GM19035 (cell line): ENCODE results near the gene ADCY1.
"Not testable (repeated sequence)": the region's sequence is repeated elsewhere in the genome, so short reads cannot be mapped to it uniquely, and the experiment has no call there.

ENCODE experiments used
- ATAC-seq: cut with Tn5 transposase; IDR thresholded peaks from one replicate; pipeline ENCODE4 v1.9.1; 2021; ENCODE audit not compliant: unreplicated experiment

The ADCY1 gene

GRCh38 chr7:45708046-45708950, 134.1 kb downstream of the ADCY1 start:
- no peak for ATAC-seq

DNA sequence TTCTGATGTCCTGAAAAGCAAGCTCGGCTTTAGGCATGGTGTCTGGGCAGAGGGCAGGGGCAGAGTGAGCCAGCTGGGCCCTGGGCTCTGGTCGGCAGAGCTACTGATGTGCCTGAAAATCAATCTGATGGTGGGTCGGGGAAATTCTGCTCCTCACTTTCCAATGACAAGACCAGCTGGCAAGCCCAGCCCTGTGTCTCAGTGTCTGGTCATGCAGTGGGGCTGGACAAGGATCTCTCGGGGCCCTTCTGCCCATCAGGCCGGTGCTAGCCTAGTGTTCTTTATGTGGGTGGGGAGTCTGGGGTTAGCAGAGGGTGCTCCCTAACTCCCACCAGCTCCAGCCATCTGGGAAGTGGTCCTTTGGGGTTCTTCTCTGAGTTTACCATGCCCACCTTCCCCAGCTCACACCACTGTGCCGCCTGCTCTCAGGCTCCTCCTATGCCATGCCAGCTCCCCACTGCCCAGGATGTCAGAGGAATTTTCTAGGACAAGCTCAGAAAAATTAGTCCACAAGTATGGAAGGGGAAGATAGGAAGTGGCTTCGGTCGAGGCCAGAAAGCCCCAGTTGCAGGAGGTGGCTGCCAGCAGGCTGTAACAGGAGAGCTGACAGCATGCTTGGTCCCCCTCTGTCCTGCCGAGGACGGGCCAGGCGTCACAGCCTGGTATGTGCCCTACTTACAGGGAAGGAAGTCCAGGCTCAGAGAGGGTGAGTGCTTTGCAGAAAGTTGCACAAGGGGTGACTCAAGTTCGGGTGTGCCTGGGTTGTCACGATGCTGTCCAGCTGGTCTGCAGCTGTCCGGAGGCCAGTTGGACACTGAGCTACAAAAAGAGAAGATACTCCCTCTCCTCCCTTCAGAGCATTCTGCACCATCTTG, 135.2 kb downstream of the ADCY1 start:
- no peak for ATAC-seq

GRCh38 chr7:45710271-45711160, 136.3 kb downstream of the ADCY1 start:
- ATAC-seq, result no peak

DNA sequence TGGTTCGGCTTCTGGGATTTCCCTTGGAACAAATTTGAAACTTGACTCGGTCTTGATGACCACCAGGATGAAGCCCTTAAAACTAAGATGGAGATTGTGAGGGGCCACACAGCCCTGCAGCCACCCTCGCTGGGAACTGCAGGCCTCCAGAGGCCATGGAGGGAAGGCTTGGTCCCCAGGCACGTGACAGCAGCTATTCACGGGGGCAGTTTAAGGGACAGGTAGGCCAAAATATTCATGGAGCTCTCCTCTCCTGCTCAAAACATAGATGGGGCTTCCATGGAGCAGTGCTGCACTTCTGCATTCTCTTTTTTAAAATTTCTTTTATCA, 137.0 kb downstream of the ADCY1 start:
- no peak for ATAC-seq

- no peak for ATAC-seq
These were observed 138.0 kb downstream of the ADCY1 start for GRCh38 chr7:45712057-45712689.

DNA sequence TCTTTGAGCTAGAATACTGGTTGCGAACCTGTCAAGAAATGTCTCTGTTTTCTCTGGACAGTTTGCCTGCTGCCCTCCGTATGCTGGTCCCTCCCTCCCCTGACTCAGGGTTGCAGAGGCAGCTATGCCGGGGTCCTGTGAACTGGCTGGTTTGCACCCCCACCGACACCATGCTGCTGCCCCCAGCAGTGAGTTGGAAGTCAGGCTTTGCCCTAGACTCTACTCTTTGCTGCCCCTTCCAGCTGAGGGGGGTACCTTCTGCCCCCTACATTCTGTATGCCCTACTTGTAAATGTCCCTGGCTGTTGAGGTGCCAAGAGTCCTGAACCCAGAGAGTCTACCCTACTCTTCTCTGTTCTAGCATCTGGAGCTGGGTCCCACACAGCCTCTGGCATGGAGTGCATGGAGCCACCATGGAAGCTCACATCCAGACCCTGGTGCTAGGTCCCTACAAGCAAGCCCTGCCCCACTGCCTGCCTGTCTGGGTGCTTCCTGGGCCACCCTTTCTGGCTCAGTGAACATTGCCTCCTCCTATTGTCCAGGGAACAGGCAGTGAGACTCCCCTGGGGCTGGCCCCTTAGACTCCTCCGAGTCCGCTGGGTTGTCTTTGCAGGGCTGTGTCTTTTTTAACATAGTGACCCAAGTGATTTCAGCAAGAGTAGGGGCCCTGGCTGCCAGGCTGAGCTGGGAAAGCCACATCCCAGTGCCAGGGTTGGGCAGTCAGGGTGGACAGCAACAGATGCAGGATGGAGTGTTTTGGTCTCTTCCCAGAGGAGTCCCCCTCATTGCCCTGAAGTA, 138.9 kb downstream of the ADCY1 start:
- no peak for ATAC-seq

DNA sequence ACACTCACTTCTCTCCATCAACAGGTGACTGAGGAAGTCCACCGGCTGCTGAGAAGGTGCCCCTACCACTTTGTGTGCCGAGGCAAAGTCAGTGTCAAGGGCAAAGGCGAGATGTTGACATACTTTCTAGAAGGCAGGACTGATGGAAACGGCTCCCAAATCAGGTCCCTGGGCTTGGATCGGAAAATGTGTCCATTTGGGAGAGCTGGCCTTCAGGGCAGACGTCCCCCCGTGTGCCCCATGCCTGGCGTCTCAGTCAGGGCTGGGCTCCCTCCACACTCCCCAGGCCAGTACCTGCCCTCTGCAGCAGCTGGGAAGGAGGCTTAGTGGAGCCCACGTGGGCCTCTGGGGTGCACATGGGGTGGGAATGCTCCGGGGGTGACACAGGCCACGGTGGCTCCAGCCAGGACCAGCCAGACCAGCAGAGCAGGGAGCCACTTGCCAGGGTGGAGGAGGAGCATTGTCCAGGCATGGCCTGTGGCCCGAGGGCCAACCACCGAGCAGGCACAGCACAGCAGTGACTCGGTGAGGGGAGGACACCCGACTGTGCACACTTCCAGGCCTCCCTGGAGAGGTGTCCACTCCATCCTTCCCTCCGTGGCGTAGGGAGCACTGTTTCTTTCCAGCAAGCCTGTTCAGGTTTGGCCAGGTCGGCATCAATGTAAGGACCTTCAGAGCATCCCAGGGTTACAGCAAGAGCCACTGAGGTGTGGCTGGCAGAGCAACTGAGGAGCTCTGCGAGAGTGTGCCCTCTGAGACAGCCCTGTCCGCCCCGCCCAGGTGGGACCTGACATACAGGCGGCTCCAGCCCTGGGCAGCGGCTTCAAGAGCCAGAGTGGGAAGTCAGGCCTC, 139.7 kb downstream of the ADCY1 start:
- ATAC-seq, result no peak

DNA sequence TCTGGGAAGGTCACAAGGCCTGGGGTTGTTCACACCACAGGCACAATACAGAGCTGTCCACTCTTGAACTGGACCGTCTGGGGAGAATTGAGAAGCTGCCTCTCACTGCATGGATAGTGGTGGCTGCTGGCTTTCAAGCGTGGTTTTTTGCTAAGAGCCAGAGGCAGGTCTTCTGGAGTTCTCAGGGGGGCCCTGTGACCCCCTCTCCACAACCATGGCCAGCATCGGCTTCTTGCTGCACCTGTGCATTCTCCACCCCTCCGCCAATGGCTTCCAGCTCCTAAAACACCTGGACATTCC, 140.3 kb downstream of the ADCY1 start:
- no peak for ATAC-seq

DNA sequence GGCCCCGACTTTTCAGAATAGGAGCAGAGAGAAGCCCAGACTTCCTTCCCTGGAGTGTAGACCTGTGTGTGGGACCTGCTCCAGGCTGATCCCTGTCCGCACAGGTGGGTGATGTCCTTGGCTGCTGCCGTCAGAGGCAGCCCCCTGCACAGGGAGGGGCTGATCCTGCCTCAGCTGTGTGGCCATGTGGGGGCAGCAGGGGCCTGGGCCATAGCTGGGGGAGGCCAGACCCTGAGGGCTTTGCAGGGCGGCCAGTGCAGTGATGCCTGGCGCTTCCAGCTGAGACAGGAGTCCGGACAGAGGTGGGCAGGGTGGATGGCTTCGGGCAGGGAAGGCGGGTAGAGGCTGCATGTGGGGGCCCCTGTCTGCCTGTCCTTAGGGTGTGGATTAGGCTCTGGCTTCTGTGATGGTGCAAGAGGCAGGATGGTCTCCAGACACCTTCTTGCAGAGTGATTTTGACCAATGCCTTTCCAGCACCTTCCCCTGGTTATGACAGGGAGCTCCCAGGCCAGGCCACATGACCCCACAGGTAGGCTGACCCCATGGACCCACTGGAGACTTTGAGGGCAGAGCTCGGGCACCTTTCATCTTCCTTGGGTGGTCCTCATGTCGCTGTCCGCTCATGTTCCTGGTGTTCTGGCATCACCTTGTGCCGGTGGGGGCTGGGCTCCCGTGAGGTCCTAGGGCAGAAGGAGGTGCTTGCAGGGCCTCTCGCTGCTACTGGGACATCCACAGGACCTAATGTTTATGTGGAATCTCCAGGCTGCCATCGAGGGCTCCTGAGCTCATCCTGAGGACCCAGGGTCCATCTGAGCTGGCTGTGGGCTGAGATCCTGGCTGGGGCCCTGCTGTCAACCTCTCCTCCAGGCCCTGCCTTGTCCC, 141.5 kb downstream of the ADCY1 start:
- no peak for ATAC-seq

GRCh38 chr7:45716380-45717203, 142.4 kb downstream of the ADCY1 start:
- ATAC-seq, result no peak

- no peak for ATAC-seq
These were observed 143.5 kb downstream of the ADCY1 start for GRCh38 chr7:45717537-45718235.

DNA sequence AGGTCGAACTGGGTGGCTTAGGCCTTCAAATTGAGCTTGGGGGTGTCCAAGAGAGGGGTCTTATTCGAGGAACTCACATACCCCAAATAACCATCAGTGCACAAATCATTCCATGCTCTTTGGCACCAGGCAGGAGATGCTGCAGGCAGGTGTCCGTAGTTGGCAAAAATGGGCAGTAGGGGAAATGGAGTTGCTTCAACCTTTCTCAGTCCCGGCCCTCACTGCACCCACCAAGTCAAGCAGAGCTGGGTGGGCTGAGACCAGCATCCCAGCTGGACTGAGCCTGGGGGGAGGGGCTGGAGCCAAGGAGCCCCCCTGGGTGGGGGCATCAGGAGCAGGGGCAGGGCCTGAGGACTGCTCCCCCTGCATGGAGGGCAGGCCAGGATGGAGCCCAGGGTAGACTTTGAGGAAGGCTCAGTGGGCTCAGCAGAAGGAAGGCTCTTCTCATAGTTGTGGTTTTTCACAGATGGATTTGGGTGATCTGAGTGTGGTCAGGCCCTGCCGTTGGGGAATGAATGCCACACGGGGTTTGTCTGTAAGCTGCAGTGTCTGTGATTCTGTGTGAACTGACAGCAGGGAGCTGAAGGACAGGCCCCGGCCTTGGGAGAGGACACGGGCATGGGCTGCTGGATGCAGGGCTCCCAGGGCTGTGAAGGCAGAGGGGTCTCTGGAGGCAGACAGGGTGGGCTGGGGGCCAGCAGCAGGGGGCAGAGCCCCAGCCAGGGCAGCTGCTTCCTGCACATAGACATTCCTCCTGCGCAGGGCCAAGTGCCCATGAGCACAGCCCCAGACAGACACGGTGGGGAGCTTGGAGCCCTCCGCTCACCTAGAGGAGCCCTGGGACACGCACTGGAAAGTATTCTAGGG, 144.5 kb downstream of the ADCY1 start:
- no peak for ATAC-seq

- ATAC-seq, result no peak
These were observed 146.8 kb downstream of the ADCY1 start for GRCh38 chr7:45720989-45721388.

DNA sequence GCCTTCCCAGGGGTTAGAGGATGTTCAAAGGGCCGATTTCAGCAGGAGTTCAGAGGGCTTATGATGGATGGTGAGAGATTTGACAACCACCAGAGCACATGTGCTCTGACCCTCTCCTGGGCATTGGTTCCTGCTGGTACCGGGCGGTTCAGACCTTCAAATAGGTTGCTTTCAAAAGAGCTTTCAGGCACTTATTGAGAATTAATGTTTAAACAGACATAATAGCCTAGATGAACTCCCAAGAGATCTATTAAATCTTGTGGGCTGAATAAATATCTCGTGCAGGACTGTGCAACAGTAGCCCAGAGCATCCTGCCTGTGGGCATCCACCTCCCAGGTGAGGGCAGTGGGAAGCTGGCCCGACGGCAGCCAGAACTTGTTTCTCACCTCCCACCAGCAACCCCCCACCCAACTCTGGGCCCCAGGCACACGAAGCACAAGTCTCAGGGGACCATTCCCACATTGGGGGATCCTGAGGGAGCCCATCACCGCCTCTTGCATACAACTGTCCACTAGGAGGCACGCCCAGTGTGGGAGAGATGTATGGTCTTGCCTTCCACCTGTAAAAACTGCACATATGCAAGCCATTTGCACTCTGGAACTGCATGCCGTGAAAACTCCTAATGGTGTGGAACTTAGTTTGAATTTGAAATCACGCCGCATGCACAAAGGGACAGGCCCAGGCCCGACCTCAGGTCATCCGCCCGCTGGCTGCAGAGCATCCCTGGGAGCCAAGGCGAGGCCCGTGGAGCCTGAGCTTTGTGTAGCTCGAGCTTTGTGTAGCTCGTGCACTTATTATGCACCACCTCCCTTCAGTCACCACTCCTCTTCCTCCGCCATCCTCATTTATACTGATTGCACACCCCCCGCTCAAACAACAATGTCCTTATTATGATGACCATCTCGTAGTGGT, 147.8 kb downstream of the ADCY1 start:
- no peak for ATAC-seq

- ATAC-seq, result not testable (repeated sequence)
These were observed 151.1 kb downstream of the ADCY1 start for GRCh38 chr7:45725231-45725630.
